ENCODE results near the gene RBM4B.

The RBM4B gene

DNA sequence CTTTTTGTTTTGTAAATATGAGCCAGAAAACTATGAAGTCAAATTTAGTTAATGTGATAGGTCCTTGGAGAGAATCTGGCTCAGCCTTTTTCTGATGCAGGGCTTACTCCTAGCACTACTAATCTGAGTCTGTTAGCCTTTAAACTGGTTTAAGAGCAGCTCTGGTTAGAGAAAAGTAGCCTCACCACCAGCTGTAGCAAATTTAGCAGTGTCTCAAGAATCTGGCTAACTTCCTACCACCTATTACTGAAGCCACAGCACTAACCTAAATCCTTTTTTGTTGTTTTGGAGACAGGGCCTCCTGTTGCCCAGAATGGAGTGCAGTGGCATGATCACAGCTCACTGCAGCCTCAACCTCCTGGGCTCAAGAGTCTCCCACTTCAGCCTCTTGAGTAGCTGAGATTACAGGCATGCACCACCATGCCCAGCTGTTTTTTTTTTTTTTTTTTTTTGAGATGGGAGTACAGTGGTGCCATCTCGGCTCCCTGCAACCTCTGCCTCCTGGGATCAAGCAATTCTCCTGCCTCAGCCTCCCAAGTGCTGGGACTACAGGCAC, 13.9 kb downstream of the RBM4B start:
- TF ChIP-seq, protein P1, sequence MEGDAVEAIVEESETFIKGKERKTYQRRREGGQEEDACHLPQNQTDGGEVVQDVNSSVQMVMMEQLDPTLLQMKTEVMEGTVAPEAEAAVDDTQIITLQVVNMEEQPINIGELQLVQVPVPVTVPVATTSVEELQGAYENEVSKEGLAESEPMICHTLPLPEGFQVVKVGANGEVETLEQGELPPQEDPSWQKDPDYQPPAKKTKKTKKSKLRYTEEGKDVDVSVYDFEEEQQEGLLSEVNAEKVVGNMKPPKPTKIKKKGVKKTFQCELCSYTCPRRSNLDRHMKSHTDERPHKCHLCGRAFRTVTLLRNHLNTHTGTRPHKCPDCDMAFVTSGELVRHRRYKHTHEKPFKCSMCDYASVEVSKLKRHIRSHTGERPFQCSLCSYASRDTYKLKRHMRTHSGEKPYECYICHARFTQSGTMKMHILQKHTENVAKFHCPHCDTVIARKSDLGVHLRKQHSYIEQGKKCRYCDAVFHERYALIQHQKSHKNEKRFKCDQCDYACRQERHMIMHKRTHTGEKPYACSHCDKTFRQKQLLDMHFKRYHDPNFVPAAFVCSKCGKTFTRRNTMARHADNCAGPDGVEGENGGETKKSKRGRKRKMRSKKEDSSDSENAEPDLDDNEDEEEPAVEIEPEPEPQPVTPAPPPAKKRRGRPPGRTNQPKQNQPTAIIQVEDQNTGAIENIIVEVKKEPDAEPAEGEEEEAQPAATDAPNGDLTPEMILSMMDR (IDR thresholded peaks at IDR 0.05) = no peak

DNA sequence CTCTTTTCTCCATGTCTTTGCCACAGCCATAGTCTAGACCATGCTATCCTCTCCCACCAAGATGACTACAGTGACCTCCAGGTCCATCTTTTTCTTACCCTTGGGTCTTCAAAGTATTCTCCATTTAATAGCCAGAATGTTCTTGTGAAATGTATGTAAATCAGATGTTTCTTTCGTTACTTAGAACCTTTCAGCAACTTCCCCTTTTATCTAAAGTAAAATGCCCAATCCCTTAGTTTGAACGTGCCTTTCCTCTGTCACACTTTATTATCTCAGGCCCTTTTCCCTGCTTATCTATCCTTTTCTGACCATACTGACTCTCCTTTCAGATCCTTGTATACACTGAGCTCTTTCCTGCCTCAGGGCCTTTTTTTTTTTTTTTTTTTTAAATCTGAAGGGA, 17.9 kb downstream of the RBM4B start:
- TF ChIP-seq, protein P1 (IDR thresholded peaks at IDR 0.05) = no peak

DNA sequence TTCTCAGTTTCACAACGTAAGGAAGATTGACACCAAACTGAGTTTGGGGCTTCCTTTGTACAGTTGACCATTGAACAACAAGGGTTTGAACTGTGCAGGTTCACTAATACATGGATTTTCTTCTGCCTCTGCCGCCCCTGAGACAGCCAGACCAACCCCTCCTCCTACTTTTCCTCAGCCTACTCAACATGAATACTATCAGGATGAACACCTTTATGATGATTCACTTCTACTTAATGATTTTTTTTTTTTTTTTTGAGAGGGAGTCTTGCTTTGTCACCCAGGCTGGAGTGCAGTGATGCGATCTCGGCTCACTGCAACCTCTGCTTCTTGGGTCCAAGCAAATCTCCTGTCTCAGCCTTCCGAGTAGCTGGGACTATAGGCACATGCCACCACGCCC, 24.6 kb downstream of the RBM4B start:
- TF ChIP-seq, protein P1 (IDR thresholded peaks at IDR 0.05) = no peak

DNA sequence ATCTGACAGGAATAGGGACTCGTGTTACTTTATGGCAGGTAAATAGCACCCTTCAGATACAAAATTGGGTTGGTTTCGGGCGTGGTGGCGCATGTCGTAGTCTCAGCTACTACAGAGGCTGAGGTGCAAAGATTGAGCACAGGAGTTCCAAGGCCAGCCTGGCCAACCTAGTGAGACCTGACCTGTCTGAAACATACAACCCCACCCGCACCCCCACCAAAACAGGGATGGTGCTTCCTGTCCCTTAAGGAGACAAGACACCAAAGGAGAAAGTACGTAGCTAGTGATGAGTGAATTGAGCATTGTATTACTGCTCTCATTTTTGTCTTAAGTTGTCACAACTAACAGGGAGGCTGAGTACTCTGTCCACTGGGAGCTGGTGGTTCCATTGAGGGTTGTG, 25.0 kb downstream of the RBM4B start:
- TF ChIP-seq, protein P1 (IDR thresholded peaks at IDR 0.05) = no peak

DNA sequence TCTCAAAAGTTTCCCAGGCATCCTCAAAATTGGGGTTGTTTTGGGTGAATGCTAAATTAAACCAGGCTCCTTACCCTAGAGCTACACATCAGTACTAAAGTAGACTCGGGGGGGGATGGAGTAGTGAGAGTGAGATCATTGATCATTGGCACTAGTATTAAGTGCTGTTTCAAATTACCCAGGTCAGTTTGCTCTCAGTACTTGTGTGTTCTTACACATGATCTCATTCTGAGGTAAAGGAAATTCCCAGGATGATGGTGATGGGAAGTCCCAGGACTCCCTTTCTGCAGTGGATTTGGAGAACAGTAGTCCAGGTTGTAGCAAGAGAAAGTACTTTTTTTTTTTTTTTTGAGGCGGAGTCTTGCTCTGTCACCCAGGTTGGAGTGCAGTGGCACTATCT, 26.7 kb downstream of the RBM4B start:
- TF ChIP-seq, protein P1 (IDR thresholded peaks at IDR 0.05) = no peak

DNA sequence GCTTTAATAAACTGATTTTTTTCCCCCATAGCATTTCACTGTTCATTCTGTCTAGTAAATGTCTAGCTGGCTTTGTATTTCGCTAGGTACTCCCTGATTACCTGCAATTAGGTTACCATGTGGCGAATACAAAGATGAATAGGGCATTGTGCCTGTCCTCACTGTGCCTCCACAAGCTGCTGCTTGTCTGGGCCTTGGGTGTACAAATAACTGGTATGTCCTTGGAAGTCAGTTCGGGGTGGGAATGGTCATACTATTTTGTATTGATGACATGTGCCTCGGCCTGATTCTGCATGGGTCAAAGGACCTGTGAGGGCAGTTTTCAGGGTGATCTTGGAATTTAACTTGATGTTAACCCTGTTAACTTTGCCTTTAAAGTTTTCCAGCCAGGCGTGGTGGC, 27.8 kb downstream of the RBM4B start:
- TF ChIP-seq, protein P1 (IDR thresholded peaks at IDR 0.05) = no peak

DNA sequence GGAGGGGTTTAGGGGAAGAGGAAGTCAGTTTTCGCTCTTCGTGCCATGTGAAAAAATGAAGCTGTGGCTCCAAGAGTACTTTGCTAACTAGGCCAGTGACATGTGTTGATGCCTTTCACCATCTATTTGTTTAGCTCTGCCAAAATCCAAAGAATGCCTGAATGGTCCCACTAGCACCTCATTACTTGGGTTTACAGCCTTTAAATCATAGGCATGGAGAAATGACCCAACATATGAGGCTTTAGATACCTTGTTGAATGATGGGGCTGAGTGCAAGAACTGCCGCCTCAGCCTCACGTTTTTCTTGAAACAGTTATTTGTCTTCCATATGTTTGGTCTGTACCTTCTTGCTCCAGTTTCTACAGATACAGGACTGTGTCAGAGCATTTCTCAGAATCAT, 30.9 kb downstream of the RBM4B start:
- TF ChIP-seq, protein P1 (IDR thresholded peaks at IDR 0.05) = no peak
